ENCODE results near the gene EGFL6. TPM values are rescaled to one million over a fixed set of nuclear protein-coding genes. Genes with fewer than 3 reads are reported as not detected.

Gene EGFL6
- total and polyA plus RNA-seq, 2 of the 13 experiments (the other 11 are each of a cell fraction or from before 2014, with no cell fraction given) = not detected

- TF ChIP-seq HMGXB4 (CRISPR knock-in tag; IDR thresholded peaks at IDR 0.05; ENCODE audit: borderline replicate concordance in 1 of 2, low read depth in 1 of 2) = no peak
- TF ChIP-seq ARHGAP35 (CRISPR knock-in tag; IDR thresholded peaks at IDR 0.05; ENCODE audit: borderline replicate concordance) = no peak
- TF ChIP-seq RERE (CRISPR knock-in tag; IDR thresholded peaks at IDR 0.05; ENCODE audit: low read depth) = no peak
- no peak for TF ChIP-seq ZNF556 (CRISPR knock-in tag; IDR thresholded peaks at IDR 0.05; ENCODE audit: borderline replicate concordance)
- TF ChIP-seq ARNTL (CRISPR knock-in tag; IDR thresholded peaks at IDR 0.05) = no peak
- no peak for TF ChIP-seq ZNF776 (CRISPR knock-in tag; IDR thresholded peaks at IDR 0.05)
- no peak for TF ChIP-seq CAMTA2 (CRISPR knock-in tag; IDR thresholded peaks at IDR 0.05; ENCODE audit: borderline replicate concordance)
- no peak for TF ChIP-seq PAWR (CRISPR knock-in tag; IDR thresholded peaks at IDR 0.05; ENCODE audit: borderline replicate concordance)
- TF ChIP-seq PLRG1 (conservative IDR thresholded peaks at IDR 0.05) = no peak
- TF ChIP-seq GATAD2A (CRISPR knock-in tag; IDR thresholded peaks at IDR 0.05) = no peak
- no peak for TF ChIP-seq SP1 (IDR thresholded peaks at IDR 0.05)
- no peak for TF ChIP-seq SP1 (CRISPR knock-in tag; IDR thresholded peaks at IDR 0.05)
- TF ChIP-seq DR1 (CRISPR knock-in tag; IDR thresholded peaks at IDR 0.05) = no peak
- TF ChIP-seq IKZF1 (IDR thresholded peaks at IDR 0.05) = no peak
- no peak for TF ChIP-seq ZNF350 (CRISPR knock-in tag; IDR thresholded peaks at IDR 0.05; ENCODE audit: borderline replicate concordance, low read depth)
- no peak for TF ChIP-seq ZNF160 (CRISPR knock-in tag; IDR thresholded peaks at IDR 0.05)
Observed at GRCh38 chrX:13536551-13536950, 32.9 kb upstream of the EGFL6 start (continued).
